AG10803 (cell line): ENCODE data around the gene TRABD2B.
"Not testable (repeated sequence)": the region's sequence is repeated elsewhere in the genome, so short reads cannot be mapped to it uniquely, and the experiment has no call there.

Experiments used
- DNase-seq: peaks from one replicate; pipeline ENCODE4 v3.0.0; 2010; ENCODE audit warnings: low read depth
- H3K4me3 ChIP-seq: 2 replicates; pipeline ENCODE4 v1.5.1; 2011; ENCODE audit warnings: mild to moderate bottlenecking, low read length, control low read depth
- CTCF ChIP-seq: conservative IDR thresholded peaks from 2 replicates; pipeline ENCODE4 v1.5.1; 2011; ENCODE audit warnings: mild to moderate bottlenecking, low read length, control low read depth, inconsistent platforms

The TRABD2B gene

GRCh38 chr1:47962750-47963492, 34.3 kb downstream of the TRABD2B start:
- TF ChIP-seq CTCF = no peak
- DNase-seq = no peak
- H3K4me3 ChIP-seq = no peak overlapping the region

DNA sequence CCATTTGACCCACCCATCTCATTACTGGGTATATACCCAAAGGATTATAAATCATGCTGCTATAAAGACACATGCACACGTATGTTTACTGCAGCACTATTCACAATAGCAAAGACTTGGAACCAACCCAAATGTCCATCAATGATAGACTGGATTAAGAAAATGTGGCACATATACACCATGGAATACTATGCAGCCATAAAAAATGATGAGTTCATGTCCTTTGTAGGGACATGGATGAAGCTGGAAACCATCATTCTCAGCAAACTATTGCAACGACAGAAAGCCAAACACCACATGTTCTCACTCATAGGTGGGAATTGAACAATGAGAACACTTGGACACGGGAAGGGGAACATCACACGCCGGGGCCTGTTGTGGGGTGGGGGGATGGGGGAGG, 35.4 kb downstream of the TRABD2B start:
- not testable (repeated sequence) for H3K4me3 ChIP-seq, DNase-seq

DNA sequence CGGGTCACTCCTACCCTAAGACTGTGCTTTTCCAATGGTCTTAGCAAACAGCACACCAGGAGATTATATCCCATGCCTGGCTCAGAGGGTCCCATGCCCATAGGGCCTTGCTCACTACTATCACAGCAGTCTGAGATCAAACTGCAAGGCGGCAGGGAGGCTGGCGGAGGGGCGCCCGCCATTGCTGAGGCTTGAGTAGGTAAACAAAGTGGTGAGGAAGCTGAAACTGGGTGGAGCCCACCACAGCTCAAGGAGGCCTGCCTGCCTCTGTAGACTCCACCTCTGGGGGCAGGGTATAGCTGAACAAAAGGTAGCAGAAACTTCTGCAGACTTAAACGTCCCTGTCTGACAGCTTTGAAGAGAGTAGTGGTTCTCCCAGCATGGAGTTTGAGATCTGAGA, 40.7 kb downstream of the TRABD2B start:
- not testable (repeated sequence) for DNase-seq

DNA sequence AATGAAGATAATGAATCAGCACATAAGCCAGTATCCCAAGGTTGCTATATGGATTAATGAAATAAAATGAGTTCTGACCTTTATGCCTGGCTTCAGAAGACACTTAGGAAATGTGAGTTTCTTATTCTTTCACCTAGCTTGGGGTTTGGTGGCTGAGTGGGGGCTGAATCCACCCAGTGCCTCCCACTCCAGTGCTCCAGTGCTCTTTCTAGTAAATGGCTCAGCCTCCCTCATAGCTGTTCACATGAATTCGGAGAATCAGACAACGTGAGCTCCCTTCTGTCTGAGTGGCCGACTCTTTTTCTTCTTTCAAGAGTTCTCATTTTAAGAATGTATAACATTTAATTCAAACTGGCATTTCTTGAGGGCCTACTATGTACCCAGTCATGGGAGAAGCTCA, 43.5 kb downstream of the TRABD2B start:
- no peak for TF ChIP-seq CTCF
- DNase-seq = no peak
- no peak overlapping the region for H3K4me3 ChIP-seq

More for the DNA sequence above, 40.7 kb downstream of the TRABD2B start:
- H3K4me3 ChIP-seq = not testable (repeated sequence)

DNA sequence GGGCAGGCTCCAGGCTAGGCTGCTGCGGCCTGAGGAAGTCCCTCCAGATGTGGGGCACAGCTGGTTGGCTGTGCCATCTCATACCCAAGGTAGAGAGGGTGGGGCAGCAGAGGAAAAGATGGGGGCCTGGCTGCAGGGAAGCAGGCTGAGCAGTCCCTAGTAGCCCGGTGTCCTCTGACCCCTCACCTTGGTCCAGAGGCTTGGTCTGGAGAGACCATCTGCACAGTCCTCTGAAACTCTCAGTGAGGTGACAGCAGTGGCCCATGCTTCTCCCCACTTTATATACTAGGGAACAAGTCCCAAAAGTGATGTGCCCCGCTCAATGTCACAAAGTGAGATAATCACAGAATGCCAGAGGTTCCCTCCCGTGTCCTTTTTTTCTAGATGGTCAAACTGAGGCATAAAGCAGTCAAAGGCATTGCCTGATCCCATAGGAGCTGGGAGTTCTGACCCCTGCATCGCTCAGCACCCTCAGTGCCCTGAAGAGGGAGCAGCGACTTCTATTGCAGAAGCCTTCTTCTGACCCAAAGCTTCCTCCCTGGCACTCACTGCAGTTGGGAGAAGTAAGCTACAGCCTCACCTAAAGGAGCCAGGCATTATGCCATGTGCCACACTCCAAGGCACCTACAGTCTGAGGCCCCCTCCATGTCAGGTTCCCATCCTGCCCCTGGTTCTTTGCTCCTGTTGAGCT, 45.5 kb downstream of the TRABD2B start:
- no peak for DNase-seq
- TF ChIP-seq CTCF = no peak
- no peak overlapping the region for H3K4me3 ChIP-seq

- no peak overlapping the region for H3K4me3 ChIP-seq
- no peak for DNase-seq
- no peak for TF ChIP-seq CTCF
Observed at GRCh38 chr1:47951026-47951425, 46.2 kb downstream of the TRABD2B start.

- DNase-seq = no peak
- no peak for TF ChIP-seq CTCF
- no peak overlapping the region for H3K4me3 ChIP-seq
Observed at GRCh38 chr1:47950471-47950870, 46.7 kb downstream of the TRABD2B start.

- H3K4me3 ChIP-seq = no peak overlapping the region
- peak; percentile 30; the same call in 1 of the 2 replicates for TF ChIP-seq CTCF
- no peak for DNase-seq
Observed at GRCh38 chr1:47948126-47948525, 49.1 kb downstream of the TRABD2B start.
